ENCODE data around the gene MAMDC2.

The MAMDC2 gene

GRCh38 chr9:70135176-70135575, 91.5 kb downstream of the MAMDC2 start:
- no peak for DNase-seq (ENCODE audit: low spot score)

GRCh38 chr9:70136632-70137031, 93.0 kb downstream of the MAMDC2 start:
- peak; percentile 30 for DNase-seq (ENCODE audit: low spot score)

- DNase-seq (ENCODE audit: low spot score), result no peak
Measured at GRCh38 chr9:70137577-70137976, 93.9 kb downstream of the MAMDC2 start.

- DNase-seq (ENCODE audit: low spot score), result no peak
Measured at GRCh38 chr9:70142101-70142500, 98.5 kb downstream of the MAMDC2 start.

DNA sequence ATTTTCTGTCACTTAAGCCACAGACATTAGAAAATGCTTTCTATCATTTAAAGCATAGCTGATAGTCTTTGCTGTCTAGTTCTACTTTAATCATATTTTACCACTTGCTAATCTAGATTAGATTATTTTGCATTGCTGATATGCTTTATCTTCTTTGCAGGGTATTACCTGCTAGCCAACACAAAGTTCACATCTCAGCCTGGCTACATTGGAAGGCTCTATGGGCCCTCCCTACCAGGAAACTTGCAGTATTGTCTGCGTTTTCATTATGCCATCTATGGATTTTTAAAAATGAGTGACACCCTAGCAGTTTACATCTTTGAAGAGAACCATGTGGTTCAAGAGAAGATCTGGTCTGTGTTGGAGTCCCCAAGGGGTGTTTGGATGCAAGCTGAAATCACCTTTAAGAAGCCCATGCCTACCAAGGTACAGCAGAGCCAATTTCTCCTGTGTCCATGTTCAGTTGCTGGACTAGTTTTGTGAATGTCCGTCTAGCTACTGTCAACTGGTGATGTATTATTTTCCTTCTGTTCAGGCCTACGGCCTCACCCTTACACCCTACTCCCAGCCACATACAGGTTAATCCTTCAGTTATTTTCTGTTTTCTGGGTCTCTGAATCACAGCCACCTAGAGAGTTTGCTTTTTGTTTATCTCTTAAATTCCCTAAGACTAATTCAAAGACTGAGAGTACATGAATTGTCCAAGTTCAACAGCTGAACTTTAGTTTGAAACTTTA, 99.9 kb downstream of the MAMDC2 start:
- no peak for DNase-seq (ENCODE audit: low spot score)

DNA sequence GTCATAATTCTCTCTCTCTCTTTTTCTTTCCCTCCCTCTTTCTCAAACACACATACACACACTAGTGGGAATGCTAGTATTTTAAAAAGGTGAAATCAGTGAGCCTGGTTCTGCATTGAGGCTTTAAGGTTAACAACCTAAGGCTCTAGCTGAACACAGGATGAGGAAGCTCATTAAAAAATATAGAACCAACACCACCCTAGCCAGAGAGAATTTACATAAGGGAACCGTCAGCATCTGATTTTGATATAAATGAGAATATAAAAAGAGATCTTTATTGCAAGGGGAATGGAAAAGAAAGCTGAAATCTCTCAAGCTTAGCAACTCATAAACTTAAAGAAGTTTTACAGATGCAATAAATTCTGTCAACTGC, 100.5 kb downstream of the MAMDC2 start:
- DNase-seq (ENCODE audit: low spot score), result no peak

GRCh38 chr9:70145981-70146380, 102.3 kb downstream of the MAMDC2 start:
- DNase-seq (ENCODE audit: low spot score), result no peak

DNA sequence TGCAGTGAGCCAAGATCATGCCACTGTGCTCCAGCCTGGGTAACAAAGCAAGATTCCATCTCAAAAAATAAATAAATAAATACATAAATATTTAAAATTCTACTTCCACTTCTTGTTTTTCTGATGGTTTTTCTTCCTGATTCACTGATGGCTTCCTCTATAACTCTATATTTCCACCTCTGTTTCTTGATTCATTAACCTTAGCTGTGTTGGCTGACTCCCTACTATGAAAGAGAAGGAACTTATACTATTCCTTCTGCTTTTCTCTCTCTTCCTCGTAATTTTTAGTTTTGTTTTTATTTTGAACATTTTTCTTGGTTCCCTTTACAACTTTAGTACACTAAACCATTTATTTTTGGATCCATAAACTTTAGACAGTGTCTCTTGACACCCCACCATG, 103.5 kb downstream of the MAMDC2 start:
- no peak for DNase-seq (ENCODE audit: low spot score)

- DNase-seq (ENCODE audit: low spot score), result no peak
Measured at GRCh38 chr9:70147651-70148050, 104.0 kb downstream of the MAMDC2 start.

DNA sequence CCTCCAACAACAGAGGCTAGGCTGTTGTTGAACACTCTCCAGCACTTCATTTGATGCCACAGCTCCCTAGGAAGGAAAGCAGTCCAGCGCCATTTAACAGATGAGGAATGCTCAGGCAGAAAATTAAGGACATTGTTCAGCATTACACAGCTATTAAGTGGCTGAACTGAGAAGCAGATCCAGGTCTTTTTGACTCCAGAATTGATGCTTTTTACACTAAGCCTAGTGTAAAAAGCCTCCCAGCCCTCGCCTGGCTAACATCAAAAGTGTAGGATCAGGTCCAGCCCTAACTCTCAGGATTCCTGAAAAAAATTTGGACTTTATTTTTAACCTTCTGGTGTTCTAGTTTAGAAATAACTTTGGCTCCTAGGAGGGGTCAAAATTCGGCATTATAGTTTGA, 108.7 kb downstream of the MAMDC2 start:
- DNase-seq (ENCODE audit: low spot score), result no peak

- no peak for DNase-seq (ENCODE audit: low spot score)
Measured at GRCh38 chr9:70156729-70157128, 113.1 kb downstream of the MAMDC2 start.

- DNase-seq (ENCODE audit: low spot score), result no peak
Measured at GRCh38 chr9:70159630-70160029, 116.0 kb downstream of the MAMDC2 start.

GRCh38 chr9:70160686-70161600, 117.3 kb downstream of the MAMDC2 start:
- no peak for DNase-seq (ENCODE audit: low spot score)

GRCh38 chr9:70165006-70165602, 121.5 kb downstream of the MAMDC2 start:
- no peak for DNase-seq (ENCODE audit: low spot score)

- no peak for DNase-seq (ENCODE audit: low spot score)
Measured at GRCh38 chr9:70168521-70168920, 124.9 kb downstream of the MAMDC2 start.

DNA sequence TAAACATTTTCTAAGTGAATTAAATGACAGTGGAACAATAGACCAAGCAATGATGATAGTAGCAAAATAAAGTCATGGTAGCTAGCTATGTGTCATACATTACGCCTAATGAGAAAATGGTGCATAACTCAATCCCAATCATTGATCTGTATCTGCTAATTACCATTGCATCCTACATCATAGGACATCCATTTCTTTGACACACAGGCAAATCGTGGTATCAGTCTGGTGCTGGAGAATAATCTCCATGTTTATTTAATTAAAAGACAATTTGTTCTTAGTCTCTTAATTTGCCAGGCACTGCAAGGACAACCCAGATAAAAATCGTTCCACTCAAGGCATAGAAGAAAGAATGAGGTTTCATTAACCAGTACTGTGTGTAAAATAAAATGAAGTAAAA, 125.6 kb downstream of the MAMDC2 start:
- DNase-seq (ENCODE audit: low spot score), result no peak

- no peak for DNase-seq (ENCODE audit: low spot score)
Measured at GRCh38 chr9:70170151-70170790, 126.6 kb downstream of the MAMDC2 start.

DNA sequence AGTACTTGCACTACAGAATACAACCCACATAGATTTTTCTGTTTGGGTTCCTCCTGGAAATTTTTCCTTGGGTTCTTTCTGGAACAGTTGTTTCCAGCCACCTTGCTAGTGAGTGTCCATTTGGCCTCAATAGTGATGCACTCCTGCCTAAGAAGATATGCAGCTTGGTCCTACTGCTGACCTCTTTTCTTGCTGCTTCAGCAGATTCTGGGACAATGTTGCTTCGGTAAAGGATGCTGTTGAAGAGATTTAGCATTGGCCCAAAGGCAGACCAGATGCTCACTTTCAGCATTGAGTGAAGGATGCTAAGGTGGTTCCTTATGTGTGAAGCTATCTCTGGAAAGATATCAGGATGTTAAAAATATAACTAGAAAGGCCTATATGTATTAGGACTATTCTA, 128.9 kb downstream of the MAMDC2 start:
- no peak for DNase-seq (ENCODE audit: low spot score)

GRCh38 chr9:70177121-70177520, 133.5 kb downstream of the MAMDC2 start:
- no peak for DNase-seq (ENCODE audit: low spot score)

DNA sequence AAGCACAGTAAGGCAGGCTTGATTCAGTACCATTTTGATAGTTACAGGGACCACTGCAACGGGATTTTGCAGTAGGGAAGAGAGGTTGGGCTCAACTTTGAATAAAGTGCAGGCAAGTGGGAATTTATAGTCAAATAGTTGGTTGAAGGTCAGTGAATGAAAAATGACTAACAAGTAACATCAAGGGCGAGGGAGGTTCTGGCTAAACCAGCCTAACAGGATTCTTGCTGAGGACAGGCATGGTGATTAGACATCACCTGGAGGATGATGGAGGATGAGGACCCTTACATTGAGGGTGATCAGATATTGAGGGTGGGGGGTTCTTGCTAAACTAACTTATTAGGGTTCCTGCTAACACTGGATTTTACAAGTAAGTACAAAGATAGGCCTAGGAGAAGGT, 149.1 kb downstream of the MAMDC2 start:
- no peak for DNase-seq (ENCODE audit: low spot score)

- DNase-seq (ENCODE audit: low spot score), result peak; percentile 17
Measured at GRCh38 chr9:70195456-70195855, 151.8 kb downstream of the MAMDC2 start.

GRCh38 chr9:70197216-70198044, 153.8 kb downstream of the MAMDC2 start:
- no peak for DNase-seq (ENCODE audit: low spot score)
